Measurements from ENCODE around the gene AGAP1. TPM values are rescaled to one million over a fixed set of nuclear protein-coding genes. Genes with fewer than 3 reads are reported as not detected.

The AGAP1 gene
- total and polyA plus RNA-seq, 10 donors, result 1.1 to 26.6 (median 11.3) TPM

DNA sequence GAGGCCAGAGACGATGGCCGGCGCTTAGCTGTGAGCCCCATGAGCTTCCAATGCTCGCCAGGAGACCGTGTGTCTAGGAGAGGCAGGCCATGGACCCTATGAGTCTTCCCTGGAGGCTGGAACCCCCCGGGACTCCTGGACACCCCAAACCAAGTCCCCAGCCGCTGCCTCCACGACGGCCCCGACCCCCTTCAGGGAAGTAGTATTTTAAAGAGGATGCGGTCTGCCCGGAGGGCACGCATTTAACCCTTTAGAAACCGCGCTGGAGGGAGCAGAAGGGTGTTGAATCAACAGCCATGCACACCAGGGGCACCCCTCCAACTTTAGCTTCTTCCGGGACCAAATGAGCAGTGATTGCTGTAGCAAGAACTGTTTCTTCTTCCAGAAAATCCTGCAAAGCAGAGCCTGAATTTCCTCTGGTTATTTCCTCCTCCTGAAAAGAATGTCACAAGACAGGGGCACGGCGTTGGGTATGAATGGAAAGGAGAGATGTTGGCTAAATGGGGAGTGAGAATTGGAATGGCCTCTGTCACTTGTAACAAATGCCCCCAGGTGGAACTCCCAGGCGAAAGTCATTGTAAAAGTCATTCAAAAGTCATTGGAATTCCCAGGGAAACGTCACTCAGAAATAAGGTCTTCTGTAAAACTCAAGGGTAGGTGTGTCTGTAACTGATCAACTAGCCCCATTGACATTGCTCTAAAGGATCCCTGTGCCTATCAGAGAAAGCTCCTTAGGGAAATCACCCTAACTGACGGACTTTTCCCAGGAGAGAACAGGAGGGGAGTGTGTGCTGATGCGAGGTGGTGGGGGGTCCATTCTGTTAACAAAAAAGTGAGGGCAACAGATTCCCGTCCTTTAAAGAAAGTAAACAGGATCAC, 680.1 kb downstream of the AGAP1 start:
- H3K27me3 ChIP-seq (replicated peaks in 1 of 7), result peaks cover 0 to 100% (median 95%) of the 10 kb centered on the region in 7 donors
- no peak for DNase-seq
- TF ChIP-seq, protein P1, sequence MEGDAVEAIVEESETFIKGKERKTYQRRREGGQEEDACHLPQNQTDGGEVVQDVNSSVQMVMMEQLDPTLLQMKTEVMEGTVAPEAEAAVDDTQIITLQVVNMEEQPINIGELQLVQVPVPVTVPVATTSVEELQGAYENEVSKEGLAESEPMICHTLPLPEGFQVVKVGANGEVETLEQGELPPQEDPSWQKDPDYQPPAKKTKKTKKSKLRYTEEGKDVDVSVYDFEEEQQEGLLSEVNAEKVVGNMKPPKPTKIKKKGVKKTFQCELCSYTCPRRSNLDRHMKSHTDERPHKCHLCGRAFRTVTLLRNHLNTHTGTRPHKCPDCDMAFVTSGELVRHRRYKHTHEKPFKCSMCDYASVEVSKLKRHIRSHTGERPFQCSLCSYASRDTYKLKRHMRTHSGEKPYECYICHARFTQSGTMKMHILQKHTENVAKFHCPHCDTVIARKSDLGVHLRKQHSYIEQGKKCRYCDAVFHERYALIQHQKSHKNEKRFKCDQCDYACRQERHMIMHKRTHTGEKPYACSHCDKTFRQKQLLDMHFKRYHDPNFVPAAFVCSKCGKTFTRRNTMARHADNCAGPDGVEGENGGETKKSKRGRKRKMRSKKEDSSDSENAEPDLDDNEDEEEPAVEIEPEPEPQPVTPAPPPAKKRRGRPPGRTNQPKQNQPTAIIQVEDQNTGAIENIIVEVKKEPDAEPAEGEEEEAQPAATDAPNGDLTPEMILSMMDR (IDR thresholded peaks at IDR 0.05 in 8 of 11, conservative IDR thresholded peaks at IDR 0.05 in 3 of 11), result no peak
- TF ChIP-seq POLR2AphosphoS5 (IDR thresholded peaks at IDR 0.05), result no peak
- no peak for TF ChIP-seq POLR2A (IDR thresholded peaks at IDR 0.05)

DNA sequence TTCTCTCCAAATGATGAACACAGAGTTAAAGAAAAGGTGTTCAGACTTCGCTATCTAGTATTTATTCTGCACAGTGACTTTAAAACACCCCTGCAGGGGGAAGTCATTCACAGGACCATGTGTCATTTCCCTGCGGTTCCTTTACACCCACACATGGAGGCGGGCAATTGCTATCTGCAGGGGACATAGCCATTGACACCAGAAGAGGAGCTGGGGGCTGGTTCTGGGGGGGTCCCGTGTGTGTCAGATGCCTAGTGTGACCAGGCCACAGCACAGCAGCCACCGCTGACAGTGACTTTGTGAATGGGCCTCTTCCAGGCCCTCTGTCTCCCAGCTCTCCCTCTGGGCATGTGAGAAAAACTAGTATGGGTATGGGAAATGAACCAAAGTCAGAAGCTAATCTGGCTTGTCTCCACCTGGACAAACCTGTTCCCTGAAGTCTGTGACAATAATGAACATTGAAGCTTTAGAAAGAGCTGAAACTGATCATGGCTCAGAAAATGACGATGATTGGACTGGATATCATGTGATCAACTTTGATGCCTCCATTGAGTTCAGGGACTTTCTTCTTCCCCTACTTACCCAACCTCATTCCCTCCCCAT, 681.8 kb downstream of the AGAP1 start:
- Histone ChIP-seq H3K27ac (no peak overlapping the region), H3K4me3 (no peak overlapping the region), H3K36me3 (no peaks in the 10 kb centered on the region), H3K9me3 (no peaks in the 10 kb centered on the region), H3K4me1 (peaks cover 0 to 51% (median 23%) of the 10 kb centered on the region in 6 donors), H3K27me3 (replicated peaks in 1 of 7) (peaks cover 8 to 100% (median 95%) of the 10 kb centered on the region in 7 donors)
- DNase-seq, result no peak
- intact Hi-C loops (cut with DNase I; ENCODE audit: low total_unique reads), result no loop called here
- 29 to 47% (median 30%) methylated on average over 6 of the region's 6 CpGs for WGBS, 5 donors
- TF ChIP-seq POLR2A (IDR thresholded peaks at IDR 0.05) (no peak), POLR2AphosphoS5 (IDR thresholded peaks at IDR 0.05) (no peak)
- TF ChIP-seq, protein P1 (IDR thresholded peaks at IDR 0.05 in 8 of 11, conservative IDR thresholded peaks at IDR 0.05 in 3 of 11), result no peak

More for the DNA sequence above, 680.1 kb downstream of the AGAP1 start:
- no peaks in the 10 kb centered on the region for H3K36me3 ChIP-seq
- WGBS, 5 donors, result 5 to 8% (median 7%) methylated on average over 15 to 23 of the region's 23 CpGs
- H3K27ac ChIP-seq, result no peak overlapping the region
- H3K4me1 ChIP-seq, result peaks cover 0 to 43% (median 20%) of the 10 kb centered on the region in 6 donors
- intact Hi-C loops (cut with DNase I; ENCODE audit: low total_unique reads), result no loop called here
- H3K9me3 ChIP-seq, result no peaks in the 10 kb centered on the region
- H3K4me3 ChIP-seq, result no peak overlapping the region

DNA sequence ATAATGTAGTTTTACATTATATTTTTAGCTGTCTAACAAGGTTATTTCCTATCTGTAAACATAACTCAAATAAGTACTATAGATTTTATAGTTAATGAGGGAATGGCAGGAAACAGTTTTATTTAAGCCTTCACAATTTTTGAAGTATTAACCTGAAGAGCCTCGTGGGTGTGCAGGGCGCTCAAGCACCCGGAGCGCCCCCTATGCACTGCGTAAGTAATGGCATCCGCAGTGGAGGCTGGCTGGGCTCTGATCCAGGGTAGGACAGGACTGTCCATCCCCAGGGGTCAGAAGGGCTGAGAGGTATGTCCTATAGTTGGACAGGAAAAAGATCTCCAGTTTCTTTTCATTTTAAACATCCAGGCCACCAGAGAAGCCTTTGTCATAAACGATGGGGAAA, 682.6 kb downstream of the AGAP1 start:
- 5 to 12% (median 9%) methylated on average over 7 of the region's 7 CpGs for WGBS, 5 donors
- peaks cover 12 to 100% (median 95%) of the 10 kb centered on the region in 7 donors for H3K27me3 ChIP-seq (replicated peaks in 1 of 7)
- peaks cover 0 to 44% (median 23%) of the 10 kb centered on the region in 6 donors for H3K4me1 ChIP-seq
- no peaks in the 10 kb centered on the region for H3K36me3 ChIP-seq
- TF ChIP-seq, protein P1 (IDR thresholded peaks at IDR 0.05 in 8 of 11, conservative IDR thresholded peaks at IDR 0.05 in 3 of 11), result peak in 4 of 11 experiments; percentile 17 to 36 (median 28)
- no peak for TF ChIP-seq POLR2AphosphoS5 (IDR thresholded peaks at IDR 0.05)
- intact Hi-C loops (cut with DNase I; ENCODE audit: low total_unique reads), result no loop called here
- no peak overlapping the region for H3K27ac ChIP-seq
- no peak for DNase-seq
- no peak overlapping the region for H3K4me3 ChIP-seq
- H3K9me3 ChIP-seq, result no peaks in the 10 kb centered on the region

DNA sequence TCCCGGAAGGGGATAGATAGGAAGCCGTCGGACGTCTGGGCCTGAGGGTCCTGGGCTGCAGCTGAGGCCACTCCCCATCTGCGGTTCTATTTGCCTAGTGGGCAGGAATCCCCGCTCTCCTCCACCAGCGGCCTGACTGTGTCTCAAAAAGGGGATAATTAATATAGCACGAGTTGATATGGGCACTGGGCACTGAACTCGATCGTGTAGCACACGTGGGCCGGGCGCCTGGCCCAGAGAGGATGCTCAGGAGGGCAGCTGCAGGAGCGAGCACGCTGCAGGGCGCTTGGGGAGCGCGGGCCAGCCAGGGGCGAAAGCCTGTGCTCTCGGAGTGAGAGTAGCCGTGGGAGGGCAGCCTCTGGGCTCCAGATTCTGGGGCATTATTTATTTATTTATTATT, 683.1 kb downstream of the AGAP1 start:
- intact Hi-C loops (cut with DNase I; ENCODE audit: low total_unique reads), result no loop called here
- no peak for DNase-seq

More for the DNA sequence above, 683.1 kb downstream of the AGAP1 start:
- Histone ChIP-seq H3K27ac (no peak overlapping the region), H3K36me3 (no peaks in the 10 kb centered on the region), H3K9me3 (no peaks in the 10 kb centered on the region), H3K4me3 (no peak overlapping the region), H3K4me1 (peaks cover 0 to 43% (median 23%) of the 10 kb centered on the region in 6 donors), H3K27me3 (replicated peaks in 1 of 7) (peaks cover 12 to 100% (median 95%) of the 10 kb centered on the region in 7 donors)
- TF ChIP-seq POLR2AphosphoS5 (IDR thresholded peaks at IDR 0.05) (no peak), POLR2A (IDR thresholded peaks at IDR 0.05) (no peak)
- TF ChIP-seq, protein P1 (IDR thresholded peaks at IDR 0.05 in 8 of 11, conservative IDR thresholded peaks at IDR 0.05 in 3 of 11), result no peak
- 44 to 64% (median 56%) methylated on average over 21 of the region's 21 CpGs for WGBS, 5 donors

All from spleen (tissue), 11 donors.